Activated CD4-positive, alpha-beta T cell treated with anti-CD3 and anti-CD28 coated beads, Interleukin-2, amount 50 U/mL, for 4 hours (primary cell): ENCODE results near the gene SLC12A4.
A peak's percentile ranks its signal among the peaks of the same experiment; 100 is the strongest.
"Not testable (repeated sequence)": the region's sequence is repeated elsewhere in the genome, so short reads cannot be mapped to it uniquely, and the experiment has no call there.

Experiments used
- DNase-seq, 2 experiments: peaks; one replicate each; pipeline ENCODE4 v3.0.0-alpha.2; 2020

SLC12A4 gene

DNA sequence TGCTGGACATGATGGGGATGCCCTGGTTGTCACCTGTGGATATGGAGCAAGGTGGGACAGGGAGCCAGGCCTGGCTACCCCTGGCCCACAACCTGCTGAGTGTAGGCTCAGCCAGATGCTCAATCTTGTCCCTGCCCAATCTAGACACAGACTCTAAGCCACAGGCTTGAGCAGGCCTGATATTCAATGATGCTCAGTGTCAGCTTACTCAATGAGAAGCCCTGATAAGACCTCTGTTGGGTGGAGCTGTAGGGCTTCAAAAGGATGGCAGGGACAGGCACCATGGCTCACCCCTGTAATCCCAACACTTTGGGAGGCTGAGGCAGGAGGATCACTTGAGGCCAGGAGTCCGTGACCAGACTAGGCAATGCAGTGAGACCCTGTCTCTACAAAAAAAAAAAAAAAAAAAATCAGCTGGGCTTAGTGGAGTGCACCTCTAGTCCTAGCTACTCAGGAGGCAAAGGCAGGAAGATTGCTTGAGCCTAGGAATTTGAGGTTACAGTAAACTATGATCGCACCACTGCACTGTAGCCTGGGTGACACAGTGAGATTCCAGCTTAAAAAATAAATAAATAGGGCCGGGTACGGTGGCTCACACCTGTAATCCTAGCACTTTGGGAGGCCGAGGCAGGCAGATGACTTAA lies 27.9 kb downstream of the SLC12A4 start:
- DNase-seq, result no peak

DNA sequence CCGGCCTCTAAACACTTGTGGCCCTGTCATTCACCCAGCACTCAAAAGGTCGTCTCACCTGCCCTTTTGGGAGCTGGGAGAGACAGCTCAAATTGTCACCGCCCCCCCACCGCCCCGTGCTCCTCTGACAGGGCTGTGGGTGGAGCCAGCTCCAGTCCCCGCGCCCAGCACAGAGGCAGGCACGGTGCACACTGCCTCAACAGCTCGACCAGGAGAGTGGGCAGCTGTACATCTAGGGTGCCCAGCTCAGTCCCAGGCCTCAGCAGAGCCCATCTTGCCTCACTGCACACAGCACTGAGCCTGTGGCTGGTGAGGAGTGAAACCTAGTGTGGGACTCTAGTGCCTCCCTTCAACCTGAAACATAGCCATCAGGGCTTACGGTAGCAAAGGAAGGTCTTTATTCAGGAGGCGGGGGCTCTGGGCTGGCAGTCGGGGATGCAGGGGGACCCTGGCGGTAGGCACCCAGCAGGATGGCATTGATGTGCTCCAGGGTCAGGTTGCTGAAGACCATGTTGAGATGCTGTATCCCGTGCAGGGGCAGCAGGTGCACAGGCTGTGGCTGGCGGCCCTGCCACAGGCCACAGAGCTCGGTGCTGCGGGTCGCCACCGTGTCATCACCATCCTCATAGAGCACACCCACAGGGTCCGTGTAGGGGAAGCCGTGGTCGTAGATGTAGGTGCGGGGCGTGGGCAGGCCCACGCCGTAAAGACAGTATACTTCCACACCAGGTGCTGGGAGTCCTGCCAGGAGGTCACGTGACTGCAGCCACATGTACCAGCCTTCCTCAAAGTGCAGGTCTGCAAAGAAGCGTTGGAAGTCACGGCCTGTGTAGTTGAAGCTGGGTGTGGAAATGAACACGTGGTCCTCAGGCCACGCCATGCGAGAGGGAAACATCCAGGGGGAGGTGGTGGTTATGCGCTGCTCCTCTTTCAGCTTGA lies 28.7 kb downstream of the SLC12A4 start:
- peak; percentile 44 to 50 for DNase-seq

DNA sequence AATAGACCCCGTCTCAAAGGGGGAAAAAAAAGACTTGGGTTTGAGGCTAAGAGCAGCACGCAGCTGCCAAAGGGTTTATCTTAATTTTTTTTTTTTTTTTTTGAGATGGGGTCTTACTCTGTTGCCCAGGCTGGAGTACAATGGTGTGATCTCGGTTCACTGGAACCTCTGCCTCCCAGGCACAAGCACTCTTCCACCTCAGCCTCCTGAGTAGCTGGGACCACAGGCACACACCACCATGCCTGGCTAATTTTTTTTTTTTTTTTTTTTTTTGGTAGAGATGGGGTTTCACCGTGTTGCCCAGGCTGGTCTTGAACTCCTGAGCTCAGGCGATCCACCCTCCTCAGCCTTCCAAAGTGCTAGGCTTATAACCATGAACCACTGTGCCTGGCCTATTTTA lies 30.7 kb downstream of the SLC12A4 start:
- DNase-seq, result not testable (repeated sequence)

DNA sequence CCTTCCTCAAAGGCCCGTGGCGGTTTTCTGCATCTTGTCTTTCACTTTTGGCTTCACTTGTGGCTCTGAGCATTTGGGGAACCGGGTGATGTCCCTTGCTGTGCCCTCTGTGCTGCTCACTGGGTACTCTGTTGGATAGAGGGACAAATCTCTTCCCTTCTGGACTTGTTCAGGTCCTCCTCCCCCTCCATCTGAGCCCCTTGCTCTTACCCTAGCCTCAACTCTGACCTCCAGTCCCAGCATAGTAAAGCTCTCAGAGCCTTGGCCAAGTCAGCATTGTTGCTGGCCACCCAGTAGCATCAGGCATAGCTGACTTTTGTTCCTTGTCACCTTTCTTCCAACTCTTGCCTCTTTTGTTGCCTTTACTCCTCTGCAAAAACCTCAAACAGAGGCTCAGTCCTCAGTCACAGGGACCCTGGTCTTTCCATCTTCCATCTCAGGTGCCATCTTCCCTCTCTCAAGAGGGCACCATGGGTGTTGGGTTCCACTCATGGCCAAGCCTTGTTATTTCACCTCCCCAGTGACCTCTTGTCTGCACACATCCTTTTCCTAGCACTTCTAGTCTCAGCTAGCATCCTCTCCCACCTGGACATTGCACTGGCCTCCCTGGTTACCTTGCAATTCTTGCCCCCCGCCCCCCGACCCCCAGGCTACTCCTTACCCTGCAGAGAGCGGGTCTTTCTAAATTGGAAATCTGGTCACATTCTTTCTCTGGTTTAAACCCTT lies 31.4 kb downstream of the SLC12A4 start:
- peak; percentile 68 to 72 for DNase-seq

DNA sequence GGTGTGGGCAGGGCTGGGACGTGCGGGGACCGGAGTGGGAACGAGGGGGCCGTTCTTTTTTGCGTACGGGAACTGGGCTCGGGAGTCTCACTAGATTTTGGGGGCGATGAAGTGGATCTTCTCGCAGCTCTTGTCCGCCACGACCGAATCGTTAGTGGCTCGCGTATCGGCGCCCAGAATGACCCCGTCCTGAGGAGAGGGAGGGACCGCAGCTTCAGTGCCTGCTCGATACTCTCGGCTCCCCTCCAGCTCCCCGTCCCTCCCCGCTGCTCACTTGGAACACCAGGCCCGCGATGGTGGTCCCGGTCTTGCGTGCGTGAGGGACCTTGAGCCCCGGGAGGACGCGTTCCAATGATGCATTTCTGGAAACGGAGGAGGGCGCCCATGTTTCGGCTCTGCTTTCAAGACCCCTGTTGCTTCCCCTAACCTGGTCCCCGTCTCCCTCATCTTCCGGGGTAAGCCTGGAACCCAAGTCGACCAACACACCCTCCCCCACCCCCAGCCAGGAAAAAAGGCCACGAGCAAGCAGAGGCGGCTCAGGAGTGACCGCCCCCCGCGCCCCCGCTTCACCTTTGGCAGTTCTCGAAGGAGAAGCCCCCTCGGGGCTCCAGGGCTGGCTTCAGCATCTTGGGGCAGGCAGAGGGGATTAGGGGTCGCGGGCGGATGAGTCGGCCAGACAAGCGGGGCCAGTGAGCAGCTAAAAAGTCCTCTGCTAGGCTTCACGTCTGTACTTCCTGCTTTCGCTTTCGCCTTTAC lies 32.1 kb downstream of the SLC12A4 start, which contains the start of gene PSMB10:
TSS of gene PSMB10 (minus strand) at position 727 of the 756 bp plus-strand sequence. CDS start at position 626, 101 bp downstream.
- DNase-seq, result peak; percentile 40 to 45

DNA sequence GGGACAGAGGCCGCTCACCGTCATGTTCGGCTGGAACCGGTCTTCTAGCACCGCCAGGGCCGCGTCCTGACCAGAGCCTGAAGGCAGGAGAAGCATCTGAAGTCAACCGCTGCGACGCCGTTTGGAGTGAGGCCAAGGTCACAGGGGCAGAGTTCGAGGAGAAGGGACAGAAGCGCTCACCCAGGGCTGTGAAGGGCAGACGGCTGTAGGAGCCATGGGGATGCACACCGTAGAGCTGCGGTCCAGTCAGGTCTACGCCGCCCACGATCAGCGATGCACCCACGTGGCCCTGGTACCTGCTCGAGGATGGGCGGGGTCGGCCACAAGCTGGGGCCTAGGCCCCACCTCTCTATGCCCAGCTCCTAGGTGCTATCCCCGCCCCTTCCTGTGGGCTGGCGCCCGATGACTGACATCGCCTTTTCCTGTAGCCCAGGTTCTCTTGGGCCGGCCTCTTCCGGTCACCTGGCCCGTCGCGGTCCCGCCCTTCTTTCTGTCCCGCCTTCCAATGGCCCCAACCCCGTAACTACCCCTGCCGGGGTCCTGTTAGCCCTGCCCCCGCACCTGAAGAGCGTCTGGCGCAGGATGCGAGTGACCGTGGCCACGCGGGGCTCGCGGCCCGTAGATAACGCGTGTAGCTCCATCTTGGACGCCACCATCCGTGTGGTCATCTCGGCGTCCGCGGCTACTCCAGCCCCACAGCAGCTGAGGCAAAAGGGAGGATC lies 32.9 kb downstream of the SLC12A4 start:
- peak; percentile 93 to 94 for DNase-seq

DNA sequence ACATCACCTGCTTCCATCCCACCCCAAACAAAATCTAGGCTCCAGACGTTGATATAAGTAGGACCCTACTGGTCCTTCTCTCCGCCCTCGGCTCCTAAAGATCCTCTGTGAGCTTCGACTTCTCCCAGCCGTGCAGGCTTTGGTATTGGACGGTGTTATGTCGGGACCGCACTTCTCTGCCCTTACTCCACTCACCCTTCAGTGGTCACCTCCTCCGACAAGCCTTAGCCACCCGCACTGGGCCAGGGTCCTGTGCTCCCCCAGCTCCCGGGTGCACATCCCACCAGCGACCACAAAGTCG lies 33.4 kb downstream of the SLC12A4 start:
- DNase-seq, result no peak

DNA sequence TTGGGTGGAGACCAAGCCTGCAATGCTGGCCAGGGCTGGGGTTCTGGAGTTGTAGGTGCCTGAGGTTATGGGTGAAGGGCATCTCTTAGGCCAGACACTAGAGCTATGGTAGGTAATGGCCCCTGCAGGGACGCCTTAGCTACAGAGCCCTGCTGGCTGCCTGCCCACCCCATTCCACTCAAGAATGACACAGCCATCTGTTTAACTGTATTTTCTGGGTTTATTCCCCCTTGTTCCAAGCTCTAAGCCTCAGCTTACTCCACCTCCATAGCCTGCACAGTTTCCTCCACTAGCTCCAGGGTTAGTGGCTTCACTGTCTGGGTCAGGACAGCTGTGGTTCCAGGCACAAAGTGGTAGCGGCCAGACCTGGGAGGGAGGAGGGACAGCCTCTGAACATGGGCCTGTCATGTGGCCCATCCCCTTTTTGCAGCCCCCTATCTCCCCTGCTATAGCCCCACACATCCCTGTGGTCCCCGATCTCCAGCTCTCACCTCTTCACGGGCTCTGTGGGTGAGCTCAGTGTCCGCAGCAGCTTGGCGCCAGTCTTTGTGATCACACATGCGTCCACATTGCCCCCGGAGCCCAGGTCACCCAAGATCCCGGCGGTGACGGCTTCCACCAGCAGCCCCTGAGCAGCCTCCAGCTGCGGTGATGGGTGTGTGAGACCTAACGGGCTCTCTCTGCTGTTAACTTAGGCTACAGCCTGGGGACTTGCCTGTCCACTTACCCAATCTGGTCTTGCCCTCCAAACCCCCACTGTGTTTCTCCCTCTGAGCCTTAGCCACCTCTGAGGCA lies 33.9 kb downstream of the SLC12A4 start:
- no peak for DNase-seq

DNA sequence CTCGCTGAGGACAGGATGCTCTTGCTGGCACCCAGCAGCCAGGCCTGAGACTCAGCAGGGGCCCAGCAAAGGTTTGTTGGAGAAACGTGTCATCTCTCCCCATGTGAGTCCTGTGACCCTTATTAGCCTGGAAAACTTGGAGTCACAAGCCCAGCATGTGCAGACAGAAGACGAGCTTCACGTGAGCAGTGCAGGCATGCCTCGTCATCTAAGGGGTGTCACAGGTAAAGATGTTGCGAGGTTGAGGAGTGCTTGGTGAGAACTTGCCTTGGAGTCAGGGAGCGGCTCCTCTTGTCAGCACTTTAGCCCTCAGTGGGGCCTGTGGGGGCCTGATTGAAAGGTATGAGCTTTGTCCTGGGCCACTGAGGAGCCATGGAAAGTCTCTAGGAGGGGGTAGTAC lies 34.6 kb downstream of the SLC12A4 start:
- no peak for DNase-seq

DNA sequence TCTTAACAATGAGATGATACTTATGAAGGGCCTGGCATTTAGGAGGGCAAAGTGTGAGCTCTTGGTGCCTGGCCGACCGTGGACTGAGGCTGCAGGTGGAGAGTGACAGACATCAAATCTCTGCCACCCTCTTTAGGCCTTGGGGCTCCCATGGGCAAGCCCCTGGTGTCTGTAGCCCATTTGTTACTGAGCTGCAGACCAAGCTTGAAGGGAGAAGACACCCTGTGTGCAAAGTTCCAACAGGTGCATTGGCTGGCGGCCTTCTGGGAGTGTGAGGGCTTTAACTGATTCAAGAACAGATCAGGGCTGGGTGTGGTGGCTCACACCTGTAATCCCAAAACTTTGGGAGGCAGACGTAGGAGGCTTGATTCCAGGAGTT lies 36.0 kb downstream of the SLC12A4 start:
- no peak for DNase-seq

DNA sequence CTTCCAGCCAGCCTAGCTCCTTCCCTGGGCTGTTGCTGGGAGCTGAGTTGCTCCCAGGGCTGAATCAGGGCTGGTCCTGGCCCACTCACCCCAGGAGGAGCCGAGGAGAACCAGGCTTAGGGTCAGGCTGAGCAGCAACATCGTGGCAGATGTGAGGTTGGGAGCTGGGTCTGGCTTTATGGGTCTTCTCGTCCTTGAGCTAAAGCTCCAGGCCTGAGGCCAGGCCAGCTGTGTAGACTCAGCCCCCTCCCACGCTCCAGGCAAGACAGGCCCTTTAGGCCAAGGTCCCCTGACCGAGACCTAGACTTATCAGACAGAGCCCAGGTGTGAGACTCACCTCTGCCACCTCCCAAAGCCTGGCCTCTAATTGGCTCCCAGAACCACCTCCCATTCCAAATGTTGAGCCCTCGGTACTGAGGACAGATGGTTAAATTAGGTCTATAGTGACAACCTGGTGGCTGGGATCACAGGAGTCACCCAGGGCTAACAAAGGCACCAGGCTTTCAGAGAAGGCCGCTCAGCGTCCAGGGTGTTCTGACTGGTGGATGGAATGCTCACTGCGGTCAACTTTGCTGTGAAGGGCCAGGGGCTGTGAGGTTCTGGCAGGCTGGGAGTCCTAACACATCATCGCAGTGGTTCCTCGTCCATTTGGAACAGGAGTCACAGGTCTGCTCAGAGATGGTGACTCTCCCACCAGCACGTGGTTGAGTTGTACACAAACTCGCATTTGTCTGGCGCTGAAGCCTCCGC lies 36.5 kb downstream of the SLC12A4 start, which contains the start of gene CTRL:
TSS of gene CTRL (minus strand) at position 151 of the 750 bp plus-strand sequence. CDS start at position 141, 10 bp downstream.
- DNase-seq, result no peak

DNA sequence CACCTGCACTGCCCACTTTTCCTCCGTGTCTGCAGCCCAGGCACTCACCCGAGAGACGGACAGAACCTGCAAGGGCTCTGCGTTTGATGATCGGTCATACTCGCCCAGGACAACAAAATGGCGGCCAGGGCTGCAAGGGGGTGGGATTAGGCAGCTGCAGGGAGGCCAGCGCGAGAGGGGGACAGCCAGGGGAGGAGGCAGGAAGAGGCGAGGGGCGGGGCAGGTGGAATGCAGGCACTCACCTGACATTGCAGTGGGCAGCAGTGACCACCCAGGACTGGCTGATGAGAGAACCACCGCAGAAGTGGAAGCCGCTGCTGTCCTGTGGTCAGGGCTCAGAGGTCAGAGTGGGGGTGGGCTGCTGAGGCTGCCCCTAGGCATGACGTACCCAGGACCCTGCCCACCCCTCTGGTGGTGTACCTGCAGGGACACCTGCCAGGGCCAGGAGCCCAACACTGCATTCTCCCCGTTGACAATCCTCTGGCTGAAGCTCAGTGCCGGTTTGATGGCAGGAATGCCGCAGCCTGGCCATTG lies 37.7 kb downstream of the SLC12A4 start:
- no peak for DNase-seq

DNA sequence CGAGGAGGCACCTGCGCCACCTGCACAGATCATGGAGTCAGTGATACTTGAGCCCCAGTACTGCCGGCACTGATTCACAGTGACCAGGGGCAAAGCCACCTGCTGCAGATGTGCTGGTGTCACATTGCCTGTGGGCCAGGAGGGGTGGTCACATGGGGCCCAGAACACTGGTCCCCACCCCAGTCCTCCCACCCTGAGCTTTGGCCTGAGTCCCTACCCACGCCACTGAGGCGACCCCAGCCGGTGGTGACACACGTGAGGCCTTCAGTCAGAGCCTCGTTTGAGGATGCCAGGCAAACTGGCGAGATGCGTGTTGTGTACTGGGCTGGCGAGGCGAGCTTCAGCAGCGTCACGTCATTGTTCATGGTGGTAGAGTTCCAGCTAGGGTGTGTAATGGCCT lies 38.2 kb downstream of the SLC12A4 start:
- DNase-seq, result no peak

DNA sequence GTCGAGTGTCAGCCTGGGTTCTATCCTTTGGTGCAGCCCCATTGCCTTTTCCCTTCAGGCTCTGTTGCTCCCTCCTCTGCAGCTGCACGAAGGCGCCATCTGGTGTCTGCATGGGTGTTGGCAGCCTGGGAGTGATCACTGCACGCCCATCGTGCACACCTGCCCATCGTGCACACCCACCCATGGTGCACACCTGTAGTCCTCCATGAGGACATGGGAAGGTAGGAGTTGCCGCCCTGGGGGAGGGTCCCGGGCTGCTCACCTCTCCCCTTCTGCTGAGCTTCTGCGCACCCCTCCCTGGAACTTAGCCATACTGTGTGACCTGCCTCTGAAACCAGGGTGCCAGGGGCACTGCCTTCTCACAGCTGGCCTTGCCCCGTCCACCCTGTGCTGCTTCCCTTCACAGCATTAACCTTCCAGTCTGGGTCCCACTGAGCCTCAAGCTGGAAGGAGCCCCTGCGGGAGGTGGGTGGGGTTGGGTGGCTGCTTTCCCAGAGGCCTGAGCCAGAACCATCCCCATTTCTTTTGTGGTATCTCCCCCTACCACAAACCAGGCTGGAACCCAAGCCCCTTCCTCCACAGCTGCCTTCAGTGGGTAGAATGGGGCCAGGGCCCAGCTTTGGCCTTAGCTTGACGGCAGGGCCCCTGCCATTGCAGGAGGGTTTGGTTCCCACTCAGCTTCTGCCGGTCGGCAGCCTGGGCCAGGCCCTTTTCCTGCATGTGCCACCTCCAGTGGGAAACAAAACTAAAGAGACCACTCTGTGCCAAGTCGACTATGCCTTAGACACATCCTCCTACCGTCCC lies 39.7 kb downstream of the SLC12A4 start:
- DNase-seq, result peak; percentile 75 to 76

DNA sequence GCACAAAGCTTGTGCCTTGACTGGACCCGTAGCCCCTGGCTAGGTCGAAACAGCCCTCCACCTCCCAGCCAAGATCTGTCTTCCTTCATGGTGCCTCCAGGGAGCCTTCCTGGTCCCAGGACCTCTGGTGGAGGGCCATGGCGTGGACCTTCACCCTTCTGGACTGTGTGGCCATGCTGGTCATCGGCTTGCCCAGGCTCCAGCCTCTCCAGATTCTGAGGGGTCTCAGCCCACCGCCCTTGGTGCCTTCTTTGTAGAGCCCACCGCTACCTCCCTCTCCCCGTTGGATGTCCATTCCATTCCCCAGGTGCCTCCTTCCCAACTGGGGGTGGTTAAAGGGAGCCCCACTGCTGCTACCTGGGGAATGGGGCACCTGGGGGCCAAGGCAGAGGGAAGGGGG lies 40.3 kb downstream of the SLC12A4 start:
- no peak for DNase-seq

DNA sequence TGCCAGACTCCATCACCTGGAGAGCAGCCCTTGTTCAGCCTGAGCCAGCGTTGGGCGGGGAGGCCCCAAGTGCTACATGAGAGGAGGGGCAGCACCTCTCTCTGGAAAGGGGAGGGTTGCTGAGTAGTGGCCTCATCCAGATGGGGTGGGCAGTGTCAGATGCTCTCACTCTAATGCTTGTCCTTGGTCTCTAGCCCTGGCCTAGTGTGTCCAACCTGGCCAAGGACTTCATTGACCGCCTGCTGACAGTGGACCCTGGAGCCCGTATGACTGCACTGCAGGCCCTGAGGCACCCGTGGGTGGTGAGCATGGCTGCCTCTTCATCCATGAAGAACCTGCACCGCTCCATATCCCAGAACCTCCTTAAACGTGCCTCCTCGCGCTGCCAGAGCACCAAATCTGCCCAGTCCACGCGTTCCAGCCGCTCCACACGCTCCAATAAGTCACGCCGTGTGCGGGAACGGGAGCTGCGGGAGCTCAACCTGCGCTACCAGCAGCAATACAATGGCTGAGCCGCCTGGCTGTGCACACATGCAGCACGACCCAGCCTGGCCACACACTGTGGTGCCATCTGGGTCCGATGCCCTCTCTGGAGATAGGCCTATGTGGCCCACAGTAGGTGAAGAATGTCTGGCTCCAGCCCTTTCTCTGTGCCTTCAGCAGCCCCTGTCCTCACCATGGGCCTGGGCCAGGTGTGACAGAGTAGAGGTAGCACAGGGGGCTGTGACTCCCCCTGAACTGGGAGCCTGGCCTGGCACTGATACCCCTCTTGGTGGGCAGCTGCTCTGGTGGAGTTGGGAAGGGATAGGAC lies 41.1 kb downstream of the SLC12A4 start:
- no peak for DNase-seq

DNA sequence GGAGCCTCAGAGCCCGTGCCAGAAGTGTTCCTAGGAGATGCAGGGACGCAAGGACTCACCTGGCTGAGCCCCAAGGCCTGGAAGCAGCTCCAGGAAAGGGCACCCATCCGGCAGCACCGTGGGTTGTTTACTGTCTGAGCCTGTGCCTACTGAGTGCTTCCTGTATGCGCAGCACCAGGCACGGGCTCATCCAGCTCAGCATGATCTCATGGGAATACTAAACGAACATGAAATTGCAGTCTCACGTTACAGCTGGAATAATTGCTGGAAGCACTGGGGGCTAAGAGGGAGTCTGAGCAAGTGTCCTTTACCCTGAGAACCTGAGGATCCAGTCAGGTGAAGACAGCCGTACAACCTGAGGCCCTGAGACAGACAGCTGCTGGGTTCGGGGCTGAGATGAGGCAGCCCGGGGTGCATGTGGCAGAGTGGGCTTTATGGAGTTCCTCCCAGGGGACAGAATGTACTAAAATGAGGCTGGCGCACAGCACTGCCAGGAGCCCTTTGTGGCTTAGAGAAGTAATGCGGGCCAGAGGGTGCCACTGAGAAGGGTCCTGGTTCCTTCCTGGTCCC lies 42.2 kb downstream of the SLC12A4 start:
- DNase-seq, result no peak
